WTC11 (cell line): ENCODE measurements around the gene OSBPL9.

Experiments
- ATF1 ChIP-seq: sonication (generic); formaldehyde crosslinking; IDR thresholded peaks from 2 replicates; pipeline ENCODE4 v1.8.1; 2023; ENCODE audit warnings: mild to moderate bottlenecking, moderate library complexity, missing genetic modification reagents
- ATF3 ChIP-seq: sonication (generic); formaldehyde crosslinking; conservative IDR thresholded peaks from 2 replicates; pipeline ENCODE4 v1.8.1; 2022; ENCODE audit warnings: mild to moderate bottlenecking, missing genetic modification reagents
- ZBTB21 ChIP-seq: sonication (generic); formaldehyde crosslinking; IDR thresholded peaks from 2 replicates; pipeline ENCODE4 v1.8.1; 2023; ENCODE audit warnings: mild to moderate bottlenecking, missing genetic modification reagents, borderline replicate concordance
- TF ChIP-seq, protein P1 (sequence below): fragments of 200-600 bp; IDR thresholded peaks from 2 replicates; pipeline ENCODE4 v1.8.0; 2022; ENCODE audit warnings: antibody characterized with exemption

- TF ChIP-seq, protein P1, sequence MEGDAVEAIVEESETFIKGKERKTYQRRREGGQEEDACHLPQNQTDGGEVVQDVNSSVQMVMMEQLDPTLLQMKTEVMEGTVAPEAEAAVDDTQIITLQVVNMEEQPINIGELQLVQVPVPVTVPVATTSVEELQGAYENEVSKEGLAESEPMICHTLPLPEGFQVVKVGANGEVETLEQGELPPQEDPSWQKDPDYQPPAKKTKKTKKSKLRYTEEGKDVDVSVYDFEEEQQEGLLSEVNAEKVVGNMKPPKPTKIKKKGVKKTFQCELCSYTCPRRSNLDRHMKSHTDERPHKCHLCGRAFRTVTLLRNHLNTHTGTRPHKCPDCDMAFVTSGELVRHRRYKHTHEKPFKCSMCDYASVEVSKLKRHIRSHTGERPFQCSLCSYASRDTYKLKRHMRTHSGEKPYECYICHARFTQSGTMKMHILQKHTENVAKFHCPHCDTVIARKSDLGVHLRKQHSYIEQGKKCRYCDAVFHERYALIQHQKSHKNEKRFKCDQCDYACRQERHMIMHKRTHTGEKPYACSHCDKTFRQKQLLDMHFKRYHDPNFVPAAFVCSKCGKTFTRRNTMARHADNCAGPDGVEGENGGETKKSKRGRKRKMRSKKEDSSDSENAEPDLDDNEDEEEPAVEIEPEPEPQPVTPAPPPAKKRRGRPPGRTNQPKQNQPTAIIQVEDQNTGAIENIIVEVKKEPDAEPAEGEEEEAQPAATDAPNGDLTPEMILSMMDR: no peak
- no peak for TF ChIP-seq ATF1
- no peak for TF ChIP-seq ATF3
- TF ChIP-seq ZBTB21 (CRISPR knock-in tag): no peak
Observed at GRCh38 chr1:51653127-51653526, 36.2 kb downstream of the OSBPL9 start.
